Measurements from ENCODE around the gene CLN3. TPM values are rescaled to one million over a fixed set of nuclear protein-coding genes. Genes with fewer than 3 reads are reported as not detected.
"Not testable (repeated sequence)": the region's sequence is repeated elsewhere in the genome, so short reads cannot be mapped to it uniquely, and the experiment has no call there.

The CLN3 gene
- total RNA-seq, 1 experiment from 2014 or later, result 17.7 TPM

GRCh38 chr16:28446388-28446787 lies 45.5 kb downstream of the CLN3 start:
- DNase-seq (ENCODE audit: low read depth, low spot score); in situ Hi-C loops (cut with HindIII; ENCODE audit: low pct_unique_long_range_greater_than_20kb, low sequenced_read_pairs): not testable (repeated sequence)

- in situ Hi-C loops (cut with HindIII; ENCODE audit: low pct_unique_long_range_greater_than_20kb, low sequenced_read_pairs); DNase-seq (ENCODE audit: low read depth, low spot score): not testable (repeated sequence)
Measured at GRCh38 chr16:28443943-28444342, 47.9 kb downstream of the CLN3 start.

DNA sequence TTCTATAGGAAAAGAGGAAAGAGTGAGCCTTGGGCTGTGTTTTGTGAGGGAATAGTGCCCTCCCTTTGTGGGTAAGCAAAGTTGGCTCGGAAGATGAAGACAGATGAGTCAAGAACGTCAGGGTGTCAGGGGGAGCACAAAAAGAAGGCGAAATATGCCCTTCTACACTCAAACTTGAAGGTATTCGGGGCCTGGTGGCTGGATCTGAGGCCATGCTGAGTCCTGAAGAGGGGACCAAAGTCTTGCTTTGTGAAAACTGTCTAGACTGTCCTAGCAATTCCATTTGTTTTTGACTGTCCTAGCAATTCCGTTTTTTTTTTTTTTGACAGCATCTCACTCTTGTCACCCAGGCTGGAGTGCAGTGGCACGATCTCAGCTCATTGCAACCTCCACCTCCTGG lies 53.0 kb downstream of the CLN3 start:
- in situ Hi-C loops (cut with HindIII; ENCODE audit: low pct_unique_long_range_greater_than_20kb, low sequenced_read_pairs); DNase-seq (ENCODE audit: low read depth, low spot score): not testable (repeated sequence)

DNA sequence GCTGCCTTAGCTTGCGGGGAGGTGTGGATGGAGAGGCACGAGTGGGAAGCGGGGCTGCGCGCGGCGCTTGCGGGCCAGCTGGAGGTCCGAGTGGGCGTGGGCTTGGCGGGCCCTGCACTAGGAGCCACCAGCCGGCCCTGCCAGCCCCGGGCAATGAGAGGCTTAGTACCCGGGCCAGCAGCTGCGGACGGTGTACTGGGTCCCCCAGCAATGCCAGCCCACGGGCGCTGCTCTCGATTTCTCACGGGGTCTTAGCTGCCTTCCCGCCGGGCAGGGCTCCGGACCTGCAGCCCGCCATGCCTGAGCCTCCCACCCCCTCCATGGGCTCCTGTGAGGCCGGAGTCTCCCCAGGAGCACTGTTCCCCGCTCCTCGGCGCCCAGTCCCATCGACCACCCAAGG lies 56.5 kb downstream of the CLN3 start:
- in situ Hi-C loops (cut with HindIII; ENCODE audit: low pct_unique_long_range_greater_than_20kb, low sequenced_read_pairs); DNase-seq (ENCODE audit: low read depth, low spot score): not testable (repeated sequence)

Other genes starting within 250 kb of the CLN3 start
- gene SBK1, start 199.5 kb downstream of the CLN3 start, total RNA-seq (2014; rRNA removed; shearing (Covaris generic)), result 0.19 and 0.37 TPM in 2 replicates
- 0.55 TPM in 1 of 2 replicates, not detected in the other for gene NPIPB6, start 128.6 kb downstream of the CLN3 start, total RNA-seq (2014; rRNA removed; shearing (Covaris generic))
- 30.1 and 47.9 TPM in 2 replicates for gene EIF3CL, start 88.2 kb downstream of the CLN3 start, total RNA-seq (2014; rRNA removed; shearing (Covaris generic))
- gene NPIPB7, start 19.7 kb downstream of the CLN3 start, total RNA-seq (2014; rRNA removed; shearing (Covaris generic)), result not detected in 2 replicates
- 0.03 TPM in 1 of 2 replicates, not detected in the other for gene APOBR, start 2.6 kb upstream of the CLN3 start, total RNA-seq (2014; rRNA removed; shearing (Covaris generic))
- gene IL27, start 14.8 kb upstream of the CLN3 start, total RNA-seq (2014; rRNA removed; shearing (Covaris generic)), result not detected in 2 replicates
- gene NUPR1, start 46.9 kb upstream of the CLN3 start, total RNA-seq (2014; rRNA removed; shearing (Covaris generic)), result 61.5 and 64.9 TPM in 2 replicates
- gene SGF29, start 61.8 kb upstream of the CLN3 start, total RNA-seq (2014; rRNA removed; shearing (Covaris generic)), result 10.0 and 11.0 TPM in 2 replicates
- not detected in 2 replicates for gene SULT1A2, start 105.0 kb upstream of the CLN3 start, total RNA-seq (2014; rRNA removed; shearing (Covaris generic))
- gene SULT1A1, start 118.0 kb upstream of the CLN3 start, total RNA-seq (2014; rRNA removed; shearing (Covaris generic)), result 0.43 and 3.1 TPM in 2 replicates
- not detected in 2 replicates for gene NPIPB8, start 146.0 kb upstream of the CLN3 start, total RNA-seq (2014; rRNA removed; shearing (Covaris generic))
- 186 and 197 TPM in 2 replicates for gene EIF3C, start 219.4 kb upstream of the CLN3 start, total RNA-seq (2014; rRNA removed; shearing (Covaris generic))